SK-N-SH (cell line): ENCODE results near the gene AHCTF1.

ENCODE experiments used
- CTCF ChIP-seq: fragments of 200-600 bp; sonication (generic); IDR thresholded peaks from 2 replicates; pipeline ENCODE4 v1.6.1; 2017; ENCODE audit warnings: antibody characterized with exemption, mild to moderate bottlenecking, moderate library complexity
- ELF1 ChIP-seq: IDR thresholded peaks from 2 replicates; pipeline ENCODE4 v1.4.0; 2012
- EP300 ChIP-seq, 2 experiments: IDR thresholded peaks; 2 replicates each; pipeline versions ENCODE4 v1.4.0 to v1.6.1; 2012; ENCODE audit warnings: borderline replicate concordance in 1 of 2, low read depth in 1 of 2, low read length in 1 of 2
- FOXJ3 ChIP-seq: sonication (generic); formaldehyde crosslinking; IDR thresholded peaks from 2 replicates; pipeline ENCODE4 v1.5.1; 2020; ENCODE audit warnings: mild to moderate bottlenecking, missing genetic modification reagents
- FOXM1 ChIP-seq: IDR thresholded peaks from 2 replicates; pipeline ENCODE4 v1.4.0; 2012; ENCODE audit warnings: low read depth, mild to moderate bottlenecking
- POLR2AphosphoS5 ChIP-seq: IDR thresholded peaks from 2 replicates; pipeline ENCODE4 v1.6.1; 2012; ENCODE audit warnings: low read depth, low read length
- RAD21 ChIP-seq: IDR thresholded peaks from 2 replicates; pipeline ENCODE4 v1.6.1; 2012; ENCODE audit warnings: mild to moderate bottlenecking, low read length
- RFX5 ChIP-seq: IDR thresholded peaks from 2 replicates; pipeline ENCODE4 v1.6.1; 2012; ENCODE audit warnings: mild to moderate bottlenecking, improper control_type of control experiment, low read length
- SIN3A ChIP-seq: IDR thresholded peaks from 2 replicates; pipeline ENCODE4 v1.6.1; 2012; ENCODE audit warnings: low read depth, mild to moderate bottlenecking, low read length, moderate library complexity, borderline replicate concordance
- TAF1 ChIP-seq: IDR thresholded peaks from 2 replicates; pipeline ENCODE4 v1.6.1; 2012; ENCODE audit warnings: low read depth, mild to moderate bottlenecking, low read length, moderate library complexity, borderline replicate concordance

- TF ChIP-seq CTCF, result no peak
- no peak for TF ChIP-seq FOXM1
- no peak for TF ChIP-seq SIN3A
- TF ChIP-seq EP300 (IDR thresholded peaks at IDR 0.05; ENCODE audit: borderline replicate concordance in 1 of 2, low read depth in 1 of 2, low read length in 1 of 2), result no peak
- no peak for TF ChIP-seq RFX5
- no peak for TF ChIP-seq ELF1
- no peak for TF ChIP-seq RAD21
- no peak for TF ChIP-seq POLR2AphosphoS5
- TF ChIP-seq TAF1, result no peak
- TF ChIP-seq FOXJ3 (CRISPR knock-in tag), result no peak
These were observed 37.9 kb upstream of the AHCTF1 start for GRCh38 chr1:246969621-246970020.
